Fibroblast of mammary gland (primary cell): ENCODE results near the gene FDXR.
"Not testable (repeated sequence)": the region's sequence is repeated elsewhere in the genome, so short reads cannot be mapped to it uniquely, and the experiment has no call there.

Source experiments
- DNase-seq: peaks from one replicate; pipeline ENCODE4 v3.0.0-alpha.2; 2010; ENCODE audit warnings: low read depth
- H3K4me3 ChIP-seq: 2 replicates; pipeline ENCODE4 v1.5.1; 2011; ENCODE audit warnings: low read depth, mild to moderate bottlenecking, low read length, moderate library complexity; ENCODE audit not compliant: control insufficient read depth
- CTCF ChIP-seq: conservative IDR thresholded peaks from 2 replicates; pipeline ENCODE4 v1.5.1; 2011; ENCODE audit warnings: low read depth, low read length, inconsistent platforms; ENCODE audit not compliant: control insufficient read depth, insufficient read depth

Gene FDXR

GRCh38 chr17:74907012-74907411, 34.2 kb upstream of the FDXR start:
- no peak for TF ChIP-seq CTCF
- no peak for DNase-seq
- H3K4me3 ChIP-seq = no peak overlapping the region

GRCh38 chr17:74906214-74906793, 33.5 kb upstream of the FDXR start:
- not testable (repeated sequence) for DNase-seq

GRCh38 chr17:74904687-74905409, 32.1 kb upstream of the FDXR start:
- DNase-seq = no peak
- TF ChIP-seq CTCF = no peak
- H3K4me3 ChIP-seq = no peak overlapping the region

More at GRCh38 chr17:74906214-74906793, 33.5 kb upstream of the FDXR start:
- not testable (repeated sequence) for H3K4me3 ChIP-seq

- no peak for DNase-seq
- H3K4me3 ChIP-seq = no peak overlapping the region
- no peak for TF ChIP-seq CTCF
Observed at GRCh38 chr17:74903671-74904070, 30.9 kb upstream of the FDXR start.

- no peak overlapping the region for H3K4me3 ChIP-seq
- DNase-seq = no peak
Observed at GRCh38 chr17:74903034-74903433, 30.2 kb upstream of the FDXR start.

GRCh38 chr17:74901353-74902135, 28.8 kb upstream of the FDXR start:
- no peak overlapping the region for H3K4me3 ChIP-seq
- no peak for TF ChIP-seq CTCF

More at GRCh38 chr17:74903034-74903433, 30.2 kb upstream of the FDXR start:
- no peak for TF ChIP-seq CTCF

GRCh38 chr17:74900208-74900607, 27.4 kb upstream of the FDXR start:
- no peak for DNase-seq
- no peak for TF ChIP-seq CTCF
- no peak overlapping the region for H3K4me3 ChIP-seq

More at GRCh38 chr17:74901353-74902135, 28.8 kb upstream of the FDXR start:
- DNase-seq = no peak
